ENCODE data around the gene MYCBP2.
"Not testable (repeated sequence)": the region's sequence is repeated elsewhere in the genome, so short reads cannot be mapped to it uniquely, and the experiment has no call there.

- not testable (repeated sequence) for TF ChIP-seq CTCF, POLR2A, POLR2AphosphoS5 (IDR thresholded peaks at IDR 0.05)
Observed at GRCh38 chr13:77315509-77315908, 11.4 kb downstream of the MYCBP2 start.
